ENCODE measurements around the gene MIAT. TPM values are rescaled to one million over a fixed set of nuclear protein-coding genes. Genes with fewer than 3 reads are reported as not detected.

MIAT gene
- total and polyA plus RNA-seq, 2 of the 4 experiments (the other 2 are of a cell fraction), result 0.54 to 0.65 TPM

- 78% methylated on average over 3 of the region's 9 CpGs; no CpG with 5 or more reads in 1 of the 2 experiments for WGBS, 2 experiments (ENCODE audit: extremely low coverage in 2 of 2, insufficient read length in 1 of 2)
- peak; percentile 71 for DNase-seq
- TF ChIP-seq MAFK (IDR thresholded peaks at IDR 0.05; ENCODE audit: low read depth, low read length), result no peak
- no peak for TF ChIP-seq ELK1 (IDR thresholded peaks at IDR 0.05; ENCODE audit: borderline replicate concordance, low read depth, low read length)
- TF ChIP-seq CEBPB (IDR thresholded peaks at IDR 0.05; ENCODE audit: low read depth, low read length), result no peak
- TF ChIP-seq RAD21 (IDR thresholded peaks at IDR 0.05; ENCODE audit: low read length), result peak; percentile 94
- no peak for TF ChIP-seq USF2 (IDR thresholded peaks at IDR 0.05; ENCODE audit: low read depth, low read length)
- TF ChIP-seq FOS (IDR thresholded peaks at IDR 0.05; ENCODE audit: low read depth, low read length), result no peak
- peak; percentile 93 for TF ChIP-seq CTCF (conservative IDR thresholded peaks at IDR 0.05; ENCODE audit: low read depth, low read length)
- TF ChIP-seq RCOR1 (IDR thresholded peaks at IDR 0.05; ENCODE audit: insufficient replicate concordance, low read length), result no peak
- TF ChIP-seq CHD1 (IDR thresholded peaks at IDR 0.05; ENCODE audit: low read depth, low read length), result no peak
- TF ChIP-seq MAZ (IDR thresholded peaks at IDR 0.05; ENCODE audit: borderline replicate concordance, low read depth, low read length), result peak; percentile 37; the same call in 1 of the 2 replicates
- no peak for TF ChIP-seq MXI1 (IDR thresholded peaks at IDR 0.05; ENCODE audit: borderline replicate concordance, low read depth, low read length)
- TF ChIP-seq NFE2L2 (IDR thresholded peaks at IDR 0.05; ENCODE audit: low read depth, low read length), result no peak
- peak; percentile 86 for TF ChIP-seq SMC3 (IDR thresholded peaks at IDR 0.05; ENCODE audit: low read depth, low read length)
- no peak for TF ChIP-seq RFX5 (IDR thresholded peaks at IDR 0.05; ENCODE audit: low read depth, low read length)
- TF ChIP-seq POLR2A (IDR thresholded peaks at IDR 0.05; ENCODE audit: low read depth, low read length), result no peak
Measured at GRCh38 chr22:26679003-26679629, 21.7 kb downstream of the MIAT start.

More at GRCh38 chr22:26679003-26679629, 21.7 kb downstream of the MIAT start:
- CTCF ChIA-PET, result interaction anchor here (0.5 to 1.8 kb wide), 5 partner anchors 14 to 78 kb away, joined by 3 to 5 read pairs (median 4); no protein-coding TSS in a partner anchor
- Histone ChIP-seq H2BK20ac (ENCODE audit: low read depth, low read length) (no peak overlapping the region), H4K8ac (ENCODE audit: low read depth in 2 of 2, low read length in 2 of 2) (no peak overlapping the region; a peak in 1 of 4 replicates), H3K9me3 (ENCODE audit: control insufficient read depth, insufficient read depth, low read length) (0 out of 2 replicates have a peak, but pooled peaks cover 4% of the 10 kb centered on the region), H2BK120ac (ENCODE audit: low read depth, low read length) (peak overlapping the region; percentile 41; the same call in 1 of the 2 replicates), H2BK5ac (ENCODE audit: low read depth, low read length, poor library complexity, severe bottlenecking) (no peak overlapping the region), H3K9ac (ENCODE audit: low read depth, low read length) (no peak overlapping the region), H3K27me3 (ENCODE audit: control insufficient read depth, insufficient read depth, low read length) (no peaks in the 10 kb centered on the region), H4K91ac (ENCODE audit: insufficient read depth, low read depth, low read length) (no peak overlapping the region), H2AFZ (replicated peaks; ENCODE audit: low read length, poor library complexity) (no peak overlapping the region), H2AK9ac (replicated peaks; ENCODE audit: low read depth, low read length, poor library complexity) (no peak overlapping the region), H3K9me1 (ENCODE audit: insufficient read depth, low read length) (peaks cover 17% of the 10 kb centered on the region), H3K4me3 (ENCODE audit: insufficient read depth, low read depth, low read length) (no peak overlapping the region), H3K14ac (replicated peaks; ENCODE audit: low read depth, low read length) (no peak overlapping the region), H3K27ac (ENCODE audit: insufficient read depth, low read length) (no peak overlapping the region), H3K18ac (ENCODE audit: low read depth, low read length) (no peak overlapping the region), H3K36me3 (ENCODE audit: control insufficient read depth, insufficient read depth, low read length) (peaks cover 2% of the 10 kb centered on the region; the same call in 1 of the 2 replicates), H3K79me1 (ENCODE audit: low read depth in 1 of 2, low read length in 2 of 2) (peaks cover 27 to 74% of the 10 kb centered on the region in 2 experiments), H3K4ac (ENCODE audit: low read depth, low read length) (no peak overlapping the region; the same call in 1 of the 2 replicates), H3K4me2 (ENCODE audit: low read depth, low read length) (no peak overlapping the region), H3K4me1 (ENCODE audit: control insufficient read depth, insufficient read depth, low read length) (peaks cover 14% of the 10 kb centered on the region), H4K20me1 (ENCODE audit: insufficient read depth, low read length) (no peaks in the 10 kb centered on the region), H3K56ac (ENCODE audit: extremely low read depth, insufficient read depth, low read length) (no peak overlapping the region), H2BK15ac (ENCODE audit: low read depth, low read length) (no peak overlapping the region; the same call in 2 of the 3 replicates), H3K23ac (ENCODE audit: low read depth, low read length) (no peak overlapping the region), H2AK5ac (ENCODE audit: low read depth, low read length) (0 out of 2 replicates have a peak overlapping the region, but pooled peaks have one; percentile 60), H4K5ac (ENCODE audit: low read depth, low read length) (no peak overlapping the region)
- in situ Hi-C loops (cut with MboI; ENCODE audit: low sequenced_read_pairs), result no loop called here
- intact Hi-C loops (cut with micrococcal nuclease), result loop anchor here (2.0 to 10.0 kb wide), 5 partner anchors 74 to 728 kb away; no protein-coding TSS in a partner anchor
- dilution Hi-C loops (cut with HindIII; ENCODE audit: low sequenced_read_pairs, unreplicated experiment), result no loop called here
- peak; percentile 91 for ATAC-seq (ENCODE audit: low read depth)
- BruUV-seq (replicated peaks), result no TSS peak
- POLR2A ChIA-PET (ENCODE audit: unreplicated experiment), result no interaction called here

All from IMR-90 (cell line).